Spleen (tissue), 11 donors: ENCODE measurements around the gene SMAD5. TPM values are rescaled to one million over a fixed set of nuclear protein-coding genes. Genes with fewer than 3 reads are reported as not detected.
A peak's percentile ranks its signal among the peaks of the same experiment; 100 is the strongest.

Experiments used
- DNase-seq: peaks from one replicate; pipeline ENCODE4 v3.0.0-alpha.2; 2020
- H3K27ac ChIP-seq, 8 donors: fragments of 200-600 bp; sonication (generic) in 7 of 8; 1 replicate in 4 of 8; 2 replicates in 4 of 8; pipeline versions ENCODE4 v1.5.0 to v1.8.0; 2016 to 2021; ENCODE audit warnings: inconsistent platforms in 4 of 8, mild to moderate bottlenecking in 4 of 8, moderate library complexity in 1 of 8
- H3K27me3 ChIP-seq, 7 donors: fragments of 200-600 bp; sonication (generic) in 6 of 7; replicated peaks in 1 of 7; 1 replicate in 4 of 7; 2 replicates in 3 of 7; pipeline versions ENCODE4 v1.5.0 to v1.8.0; 2016 to 2021; ENCODE audit warnings: inconsistent platforms in 3 of 7, mild to moderate bottlenecking in 1 of 7
- H3K36me3 ChIP-seq, 6 donors: fragments of 200-600 bp; sonication (generic) in 5 of 6; 1 replicate in 4 of 6; 2 replicates in 2 of 6; pipeline versions ENCODE4 v1.5.0 to v1.8.0; 2016 to 2021; ENCODE audit warnings: inconsistent platforms in 2 of 6
- H3K4me1 ChIP-seq, 6 donors: fragments of 200-600 bp; sonication (generic) in 5 of 6; 1 replicate in 3 of 6; 2 replicates in 3 of 6; pipeline versions ENCODE4 v1.5.0 to v1.8.0; 2016 to 2021; ENCODE audit warnings: inconsistent platforms in 3 of 6
- H3K4me3 ChIP-seq, 8 donors: fragments of 200-600 bp; sonication (generic) in 7 of 8; 1 replicate in 4 of 8; 2 replicates in 4 of 8; pipeline versions ENCODE4 v1.5.0 to v1.8.0; 2016 to 2021; ENCODE audit warnings: inconsistent platforms in 4 of 8, mild to moderate bottlenecking in 4 of 8, moderate library complexity in 2 of 8
- H3K9me3 ChIP-seq, 8 donors: fragments of 200-600 bp; sonication (generic) in 7 of 8; 1 replicate in 4 of 8; 2 replicates in 4 of 8; pipeline versions ENCODE4 v1.5.0 to v1.8.0; 2016 to 2021; ENCODE audit warnings: inconsistent platforms in 4 of 8
- POLR2A ChIP-seq, 3 donors: fragments of 450-650 bp; IDR thresholded peaks; one replicate each; pipeline ENCODE4 v1.5.1; 2017; ENCODE audit warnings: antibody characterized with exemption in 3 of 3, mild to moderate bottlenecking in 1 of 3
- POLR2AphosphoS5 ChIP-seq, 3 donors: sonication (generic); formaldehyde crosslinking; IDR thresholded peaks; one replicate each; pipeline ENCODE4 v1.5.1; 2017; ENCODE audit warnings: antibody characterized with exemption in 3 of 3
- WGBS, 5 donors: extraction: QIAGEN DNeasy Blood & Tissue Kit in 3 of 5; methylation state at CpG; one replicate each; pipeline versions ENCODE4 v1.1.5 to v1.1.7; 2013 to 2018; 5-methylcytosine and 5-hydroxymethylcytosine counted together
- intact Hi-C: fragments of 100-400 bp; cut with DNase I; formaldehyde crosslinking; loops from one replicate; pipeline ENCODE4 v1.15.0; 2023; ENCODE audit warnings: low total_unique reads
- polyA plus RNA-seq, 3 donors: library from polyadenylated mRNA; stranded (reverse); fragments of 200-250 nt; gene quantifications; one replicate each; pipeline ENCODE4 v1.2.1, GENCODE V29; 2013
- total RNA-seq, 7 donors: library from RNA; depleted of rRNA in 3 of 7; stranded (reverse); fragments of >200 nt in 3 of 7; fragmentation: NEBNext Ultra II Directional in 4 of 7; extraction: Animal tissue kit (Norgen Biotek cat#: 25700) in 4 of 7; gene quantifications; one replicate each; pipeline versions ENCODE4 v1.1.0 to v1.2.1, GENCODE V29; 2016 to 2021
- TF ChIP-seq, protein P1 (sequence below), 11 experiments: fragments of 200-600 bp in 7 of 11; fragments of 450-650 bp in 4 of 11; sonication (generic) in 4 of 11; IDR thresholded peaks in 8 of 11; conservative IDR thresholded peaks in 3 of 11; 1 replicate in 7 of 11; 2 replicates in 4 of 11; pipeline versions ENCODE4 v1.4.0 to v1.8.0; 2016 to 2021; ENCODE audit warnings: antibody characterized with exemption in 11 of 11, inconsistent platforms in 4 of 11, mild to moderate bottlenecking in 1 of 11
- donor health status: healthy with polysubstance abuse.
- donor health status: DM: no; HTN: no; CAD: no; lungs with moderate emphysema.
- donor health status: DM: no; HTN: no; CAD: no.
- donor health status: Bipolar disorder and iron deficiency.
- donor health status: healthy.
- donor health status: DM: no; HTN: no; CAD: no.
- donor health status: DM: yes; HTN: yes; CAD: no.

The SMAD5 gene
- total and polyA plus RNA-seq, 10 donors, result 5.3 to 70.4 (median 52.8) TPM

GRCh38 chr5:136200761-136201160 is 68.1 kb downstream of the SMAD5 start:
- Histone ChIP-seq H3K27ac (no peak overlapping the region), H3K4me3 (no peak overlapping the region), H3K4me1 (no peaks in the 10 kb centered on the region), H3K36me3 (no peaks in the 10 kb centered on the region), H3K9me3 (no peaks in the 10 kb centered on the region), H3K27me3 (peaks cover 0 to 64% (median 5%) of the 10 kb centered on the region in 7 donors)
- TF ChIP-seq, protein P1, sequence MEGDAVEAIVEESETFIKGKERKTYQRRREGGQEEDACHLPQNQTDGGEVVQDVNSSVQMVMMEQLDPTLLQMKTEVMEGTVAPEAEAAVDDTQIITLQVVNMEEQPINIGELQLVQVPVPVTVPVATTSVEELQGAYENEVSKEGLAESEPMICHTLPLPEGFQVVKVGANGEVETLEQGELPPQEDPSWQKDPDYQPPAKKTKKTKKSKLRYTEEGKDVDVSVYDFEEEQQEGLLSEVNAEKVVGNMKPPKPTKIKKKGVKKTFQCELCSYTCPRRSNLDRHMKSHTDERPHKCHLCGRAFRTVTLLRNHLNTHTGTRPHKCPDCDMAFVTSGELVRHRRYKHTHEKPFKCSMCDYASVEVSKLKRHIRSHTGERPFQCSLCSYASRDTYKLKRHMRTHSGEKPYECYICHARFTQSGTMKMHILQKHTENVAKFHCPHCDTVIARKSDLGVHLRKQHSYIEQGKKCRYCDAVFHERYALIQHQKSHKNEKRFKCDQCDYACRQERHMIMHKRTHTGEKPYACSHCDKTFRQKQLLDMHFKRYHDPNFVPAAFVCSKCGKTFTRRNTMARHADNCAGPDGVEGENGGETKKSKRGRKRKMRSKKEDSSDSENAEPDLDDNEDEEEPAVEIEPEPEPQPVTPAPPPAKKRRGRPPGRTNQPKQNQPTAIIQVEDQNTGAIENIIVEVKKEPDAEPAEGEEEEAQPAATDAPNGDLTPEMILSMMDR (IDR thresholded peaks at IDR 0.05 in 8 of 11, conservative IDR thresholded peaks at IDR 0.05 in 3 of 11), result no peak
- TF ChIP-seq POLR2AphosphoS5 (IDR thresholded peaks at IDR 0.05) (no peak), POLR2A (IDR thresholded peaks at IDR 0.05) (no peak)
- DNase-seq, result no peak
- intact Hi-C loops, result no loop called here
- WGBS, 5 donors, result 42 to 80% (median 71%) methylated on average over 3 of the region's 3 CpGs

- Histone ChIP-seq H3K27me3 (peaks cover 0 to 53% (median 5%) of the 10 kb centered on the region in 7 donors), H3K27ac (no peak overlapping the region), H3K4me1 (no peaks in the 10 kb centered on the region), H3K4me3 (no peak overlapping the region), H3K9me3 (no peaks in the 10 kb centered on the region), H3K36me3 (no peaks in the 10 kb centered on the region)
- DNase-seq, result peak; percentile 50
- WGBS, 5 donors, result 55 to 74% (median 65%) methylated on average over 4 of the region's 4 CpGs
- intact Hi-C loops, result no loop called here
- TF ChIP-seq POLR2A (IDR thresholded peaks at IDR 0.05) (no peak), POLR2AphosphoS5 (IDR thresholded peaks at IDR 0.05) (no peak)
- TF ChIP-seq, protein P1 (IDR thresholded peaks at IDR 0.05 in 8 of 11, conservative IDR thresholded peaks at IDR 0.05 in 3 of 11), result no peak
These were observed 69.2 kb downstream of the SMAD5 start for GRCh38 chr5:136201870-136202269.

GRCh38 chr5:136202469-136203205 is 70.0 kb downstream of the SMAD5 start:
- H3K4me3 ChIP-seq, result no peak overlapping the region
- TF ChIP-seq, protein P1 (IDR thresholded peaks at IDR 0.05 in 8 of 11, conservative IDR thresholded peaks at IDR 0.05 in 3 of 11), result no peak
- TF ChIP-seq POLR2AphosphoS5 (IDR thresholded peaks at IDR 0.05) (no peak), POLR2A (IDR thresholded peaks at IDR 0.05) (no peak)
- H3K9me3 ChIP-seq, result no peaks in the 10 kb centered on the region
- intact Hi-C loops, result no loop called here
- DNase-seq, result peak; percentile 47
- H3K27ac ChIP-seq, result no peak overlapping the region
- 22 to 34% (median 29%) methylated on average over 12 to 13 of the region's 13 CpGs for WGBS, 5 donors
- H3K27me3 ChIP-seq, result peaks cover 0 to 46% (median 5%) of the 10 kb centered on the region in 7 donors
- H3K36me3 ChIP-seq, result no peaks in the 10 kb centered on the region
- no peaks in the 10 kb centered on the region for H3K4me1 ChIP-seq

DNA sequence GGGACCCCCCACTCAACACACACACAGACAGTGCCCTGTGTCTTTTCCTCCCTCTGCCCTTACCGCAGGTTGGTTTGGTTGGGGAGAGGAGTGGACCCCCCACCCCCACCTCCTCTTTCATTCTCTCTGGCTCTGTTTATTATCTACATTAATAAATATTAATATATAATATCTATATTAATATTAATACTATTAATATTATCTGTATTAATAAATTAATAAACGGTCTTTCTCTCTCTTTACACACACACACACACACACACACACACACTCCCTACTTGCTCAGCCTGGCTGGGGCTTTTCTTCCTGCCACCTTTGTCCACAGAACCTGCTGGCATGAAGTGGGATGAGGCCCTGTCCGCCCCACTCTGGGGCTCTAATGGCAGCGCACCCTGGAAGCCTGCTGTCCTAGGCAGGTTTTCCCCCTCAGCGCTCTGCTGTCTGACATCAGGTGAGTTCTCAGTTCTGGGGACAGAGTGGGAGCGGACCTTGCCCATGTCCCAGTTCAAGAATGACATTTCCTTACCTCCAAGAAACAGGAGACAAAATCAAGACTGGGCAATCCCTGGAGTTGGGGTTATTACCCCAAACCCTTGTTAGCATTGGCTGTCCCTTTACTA is 70.8 kb downstream of the SMAD5 start:
- intact Hi-C loops, result no loop called here
- no peak overlapping the region for H3K4me3 ChIP-seq
- DNase-seq, result peak; percentile 60
- 77 to 91% (median 87%) methylated on average over 6 of the region's 6 CpGs for WGBS, 5 donors
- no peaks in the 10 kb centered on the region for H3K9me3 ChIP-seq
- peaks cover 0 to 40% (median 5%) of the 10 kb centered on the region in 7 donors for H3K27me3 ChIP-seq
- no peak overlapping the region for H3K27ac ChIP-seq
- TF ChIP-seq POLR2AphosphoS5 (IDR thresholded peaks at IDR 0.05) (no peak), POLR2A (IDR thresholded peaks at IDR 0.05) (no peak)
- TF ChIP-seq, protein P1 (IDR thresholded peaks at IDR 0.05 in 8 of 11, conservative IDR thresholded peaks at IDR 0.05 in 3 of 11), result no peak
- H3K36me3 ChIP-seq, result no peaks in the 10 kb centered on the region
- no peaks in the 10 kb centered on the region for H3K4me1 ChIP-seq
